ENCODE results near the gene KLHL13.
"Not testable (repeated sequence)": the region's sequence is repeated elsewhere in the genome, so short reads cannot be mapped to it uniquely, and the experiment has no call there.

Gene KLHL13

DNA sequence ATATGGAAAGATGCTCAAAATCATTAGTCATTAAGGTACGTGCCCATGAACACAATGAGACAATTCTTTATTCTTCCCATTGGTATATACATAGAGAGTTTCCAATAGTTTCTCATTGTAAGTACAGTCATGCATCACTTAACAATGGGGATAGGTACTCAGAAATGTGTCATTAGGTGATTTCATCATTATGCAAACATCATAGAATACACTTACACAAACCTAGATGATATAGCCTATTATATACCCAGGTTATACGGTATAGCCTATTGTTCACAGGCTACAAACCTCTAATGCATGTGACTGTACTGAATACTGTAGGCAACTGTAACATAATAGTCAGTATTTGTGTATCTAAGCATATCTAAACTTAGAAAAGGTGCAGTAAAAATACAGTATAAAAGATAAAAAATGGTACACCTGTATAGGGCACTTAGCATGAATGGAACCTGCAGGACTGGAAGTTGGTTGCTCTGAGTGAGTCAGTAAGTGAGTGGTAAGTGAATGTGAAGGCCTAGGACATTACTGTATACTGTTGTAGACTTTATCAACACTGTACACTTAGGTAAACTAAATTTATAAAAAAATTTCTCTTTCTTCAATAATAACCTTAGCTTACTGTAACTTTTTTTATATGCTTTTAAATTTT, 49.6 kb downstream of the KLHL13 start:
- DNase-seq, result no peak

DNA sequence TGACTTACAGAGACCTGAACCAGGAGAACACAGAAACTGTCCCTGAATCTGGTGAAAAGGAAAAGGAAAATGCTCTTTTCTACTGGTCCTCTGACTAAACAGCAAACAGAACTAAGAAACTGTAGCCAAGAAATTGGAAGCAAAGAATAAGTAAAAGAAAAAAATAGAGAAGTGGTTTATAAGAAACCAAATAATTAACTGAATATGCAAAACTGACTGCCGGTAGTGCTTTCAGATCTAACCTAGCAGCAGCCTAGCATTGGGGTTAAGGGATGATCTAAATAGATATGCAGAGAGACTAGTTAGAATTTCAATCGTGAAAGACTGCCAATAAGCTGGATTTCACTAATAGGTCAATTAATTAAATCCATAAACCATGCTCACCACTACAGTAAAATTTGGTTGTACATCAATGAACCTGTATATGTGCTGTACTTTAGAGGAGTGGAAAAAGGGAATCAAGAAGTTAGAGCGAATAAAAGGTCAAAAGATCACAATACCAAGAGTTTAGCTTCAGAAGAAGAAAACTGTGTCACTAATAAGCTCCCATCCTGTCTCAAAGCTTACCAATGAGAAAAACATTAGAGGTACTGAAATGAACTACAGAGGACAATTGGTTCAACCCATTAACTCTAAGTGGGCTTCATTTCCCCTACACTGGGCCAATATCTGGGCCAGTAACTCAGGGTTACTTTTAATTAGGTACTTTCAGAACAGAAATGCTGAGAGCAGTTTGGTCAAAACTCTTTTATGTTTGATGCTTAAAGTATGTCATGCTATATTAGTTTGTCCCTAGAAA, 53.6 kb downstream of the KLHL13 start:
- DNase-seq, result no peak

DNA sequence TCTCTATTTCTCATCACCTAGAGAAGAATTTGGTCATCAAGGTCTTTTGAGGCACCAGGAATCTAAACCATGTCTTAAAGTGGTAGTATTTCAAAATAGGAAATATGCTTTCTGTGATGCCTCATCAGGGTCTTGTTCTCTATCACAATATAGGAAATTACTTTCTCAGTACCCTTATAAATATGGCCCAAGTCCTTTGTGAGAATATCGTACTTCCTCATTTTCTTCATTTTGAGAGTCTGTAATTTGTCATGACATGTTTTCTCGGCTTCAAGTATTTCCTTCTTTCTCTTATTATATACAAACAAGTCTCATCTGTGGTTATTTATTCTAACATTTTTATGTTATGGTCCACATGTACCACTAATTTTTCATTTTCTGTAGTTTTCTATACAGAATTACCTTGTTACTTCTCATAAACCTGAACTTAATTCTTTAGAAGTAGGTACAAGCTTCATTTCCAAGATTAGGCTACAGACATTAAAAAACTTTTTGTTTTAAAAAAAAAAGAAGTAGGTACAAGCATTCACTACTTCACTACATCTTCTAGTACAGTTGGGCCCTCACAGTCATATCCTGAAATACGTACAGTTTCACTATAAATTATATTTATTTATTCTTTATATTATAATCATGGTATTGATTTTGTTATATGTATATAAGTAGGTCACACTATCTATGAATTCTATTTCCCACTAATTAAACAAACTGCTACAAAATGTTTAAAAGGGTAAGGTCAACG, 54.4 kb downstream of the KLHL13 start:
- no peak for DNase-seq

DNA sequence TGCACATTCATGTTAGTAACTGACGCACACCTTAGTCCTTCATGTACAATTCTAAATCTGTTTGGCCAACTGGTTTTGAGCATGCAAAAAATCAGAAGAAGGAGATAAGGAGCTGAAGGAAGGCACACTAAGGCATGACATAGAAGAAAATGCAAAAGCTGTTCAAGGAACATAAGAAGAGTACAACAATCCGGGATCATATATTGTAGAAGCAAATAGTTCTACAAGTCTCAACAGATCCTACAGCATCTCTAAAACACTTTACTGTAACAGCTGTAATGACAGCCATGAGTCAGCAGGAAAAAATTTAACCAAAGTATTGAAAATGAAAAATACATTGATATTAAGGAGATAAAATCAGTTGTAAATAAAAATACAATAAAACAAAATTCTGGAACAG, 57.7 kb downstream of the KLHL13 start:
- DNase-seq, result no peak

DNA sequence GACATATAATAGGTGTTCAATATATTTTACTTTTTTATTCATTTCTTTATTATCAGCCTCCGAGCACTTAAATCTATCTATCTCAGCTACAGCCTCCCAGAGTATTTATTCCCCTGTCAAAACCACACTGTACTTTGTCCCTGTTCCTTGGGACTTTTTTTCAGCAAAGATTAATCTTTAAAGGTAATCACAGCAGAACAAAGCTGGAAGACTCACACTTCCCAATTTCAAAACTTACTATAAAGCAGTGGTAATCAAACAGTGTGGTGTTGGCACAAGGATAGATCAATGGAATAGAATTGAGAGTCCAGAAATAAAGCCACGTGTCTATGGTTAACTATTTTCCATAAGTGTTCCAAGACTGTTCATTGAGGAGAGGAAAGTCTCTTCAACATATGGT, 59.7 kb downstream of the KLHL13 start:
- DNase-seq, result no peak

DNA sequence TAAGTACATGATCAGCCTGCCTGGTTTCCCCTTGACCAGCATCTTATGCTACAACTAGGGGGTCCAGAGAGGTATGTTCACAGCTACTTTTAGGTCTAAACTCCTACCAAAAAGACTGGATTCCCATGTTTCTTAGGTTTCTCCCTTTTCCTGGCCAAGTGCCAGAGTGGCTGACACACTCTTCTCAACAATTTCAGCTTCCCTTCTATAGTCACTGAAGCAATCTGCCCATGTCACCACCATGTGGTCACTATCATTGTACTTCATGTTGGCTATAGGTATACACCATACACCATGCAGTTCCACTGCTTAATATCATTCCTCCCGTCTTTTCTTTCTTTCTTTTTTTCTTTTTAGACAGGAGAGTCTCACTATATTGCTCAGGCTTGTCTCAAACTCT, 66.9 kb downstream of the KLHL13 start:
- DNase-seq, result peak; percentile 45

DNA sequence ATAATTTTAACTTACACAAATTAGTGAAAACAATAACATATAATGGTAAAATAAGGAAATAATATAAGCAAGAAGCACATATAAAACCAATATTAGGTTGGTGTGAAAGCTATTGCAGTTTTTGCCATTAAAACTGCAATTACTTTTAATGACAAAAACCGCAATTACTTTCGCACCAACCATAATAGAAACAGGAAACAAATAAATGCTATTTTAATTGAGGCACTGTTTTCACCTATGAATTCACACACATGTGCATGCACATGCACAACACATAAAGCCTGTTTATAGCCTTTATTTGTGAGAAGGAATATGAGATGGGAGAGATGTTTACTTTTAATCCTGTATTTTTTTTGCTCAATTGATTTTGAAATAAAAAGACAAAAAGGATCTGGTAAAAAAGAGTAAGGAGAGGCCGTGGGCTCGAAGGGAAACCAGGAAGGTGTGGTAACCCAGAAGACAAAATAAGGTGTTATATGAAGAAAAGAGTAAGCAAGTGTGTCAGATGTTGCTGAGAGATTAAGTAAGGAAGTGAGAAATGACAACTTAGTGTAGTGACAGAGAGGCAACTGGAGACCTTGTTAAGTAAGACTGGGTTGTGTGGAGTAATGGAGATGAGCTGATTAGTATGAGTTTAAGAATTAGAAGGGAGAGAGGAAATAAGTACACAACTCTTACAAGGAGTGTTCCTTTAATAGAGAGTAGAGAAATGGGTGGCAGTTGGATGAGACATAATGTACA, 69.0 kb downstream of the KLHL13 start:
- peak; percentile 18 for DNase-seq

DNA sequence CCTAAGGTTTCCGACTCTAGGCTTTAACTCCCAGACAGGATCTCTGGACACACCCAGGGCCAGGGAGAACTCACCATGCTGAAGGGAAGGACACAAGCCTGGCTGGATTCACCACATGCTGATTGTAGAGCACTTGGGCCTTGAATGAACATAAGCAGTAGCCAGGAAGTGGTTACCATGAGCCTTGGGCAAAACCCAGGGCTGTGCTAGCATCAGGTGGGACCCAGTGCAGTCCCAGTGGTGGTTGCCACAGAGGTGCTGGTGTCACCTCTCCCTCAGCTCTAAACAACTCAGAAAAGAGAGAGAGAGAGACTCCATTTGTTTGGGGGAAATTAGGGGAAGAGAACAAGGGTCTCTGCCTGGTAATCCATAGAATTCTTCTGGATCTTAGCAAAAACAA, 77.0 kb downstream of the KLHL13 start:
- DNase-seq, result no peak

DNA sequence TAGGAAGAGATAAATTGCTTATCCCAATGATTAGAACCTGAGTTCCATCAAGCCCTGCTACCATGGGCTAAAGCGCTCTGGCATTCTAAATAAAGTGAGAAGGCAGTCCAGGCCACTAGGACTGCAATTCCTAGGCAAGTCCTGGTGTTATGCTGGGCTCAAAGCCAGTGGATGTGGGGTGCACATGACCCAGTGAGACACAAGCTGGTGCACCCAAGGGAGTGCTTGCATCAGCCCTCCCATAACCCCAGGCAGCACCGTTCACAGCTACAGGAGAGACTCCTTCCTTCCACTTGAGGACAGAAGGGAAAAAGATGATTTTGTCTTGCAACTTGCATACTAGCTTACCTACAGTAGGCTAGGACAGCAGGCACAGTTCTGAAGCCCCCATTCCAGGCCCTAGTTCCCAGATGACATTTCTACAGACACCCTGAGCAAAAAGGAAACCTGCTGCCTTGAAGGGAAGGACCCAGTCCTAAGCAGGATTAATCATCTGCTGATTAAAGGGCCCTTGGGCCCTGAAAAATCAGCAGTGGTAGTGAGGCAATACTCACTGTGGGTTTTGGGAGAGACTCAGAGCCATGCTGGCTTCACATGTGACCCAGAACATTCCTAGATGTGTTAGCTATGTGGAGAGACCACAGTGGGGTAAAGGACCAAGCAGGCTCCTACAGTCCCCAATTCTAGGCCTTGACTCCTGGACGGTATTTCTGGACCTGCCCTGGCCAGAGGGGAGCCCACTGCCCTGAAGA, 77.8 kb downstream of the KLHL13 start:
- no peak for DNase-seq

DNA sequence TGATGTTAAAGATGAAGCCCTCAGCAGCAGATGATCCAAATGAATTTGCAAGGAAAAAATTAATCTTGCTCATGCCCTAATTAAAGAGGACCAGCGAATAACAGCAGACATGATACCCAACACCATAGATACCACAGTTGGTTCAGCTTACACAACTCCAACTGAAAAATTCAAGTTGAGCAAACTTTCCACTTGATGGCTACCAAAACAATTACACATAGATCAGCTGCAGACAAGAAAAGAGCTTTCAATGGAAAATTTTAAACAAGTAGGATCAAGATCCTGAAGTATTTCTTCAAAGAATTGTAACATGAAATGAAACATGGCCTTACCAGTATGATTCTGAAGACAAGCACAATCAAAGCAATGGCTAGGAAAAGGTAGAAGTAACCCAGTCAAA, 90.0 kb downstream of the KLHL13 start:
- no peak for DNase-seq

DNA sequence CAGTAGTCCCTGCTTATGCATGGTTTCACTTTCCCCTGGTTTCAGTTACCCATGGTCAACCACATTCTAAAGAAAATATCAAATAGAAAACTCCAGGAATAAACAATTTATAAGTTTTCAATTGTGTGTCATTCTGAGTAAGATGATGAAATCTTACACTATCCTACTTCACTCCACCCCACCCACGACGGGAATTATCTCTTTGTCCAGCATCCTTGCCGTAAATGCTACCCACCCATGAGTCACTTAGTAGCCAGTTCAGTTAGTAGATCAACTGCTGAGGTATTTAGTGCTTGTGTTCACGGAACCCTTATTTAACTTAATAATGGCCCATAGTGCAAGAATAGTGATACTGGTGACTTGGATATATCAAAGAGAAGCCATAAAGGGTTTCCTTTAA, 91.4 kb downstream of the KLHL13 start:
- DNase-seq, result no peak

DNA sequence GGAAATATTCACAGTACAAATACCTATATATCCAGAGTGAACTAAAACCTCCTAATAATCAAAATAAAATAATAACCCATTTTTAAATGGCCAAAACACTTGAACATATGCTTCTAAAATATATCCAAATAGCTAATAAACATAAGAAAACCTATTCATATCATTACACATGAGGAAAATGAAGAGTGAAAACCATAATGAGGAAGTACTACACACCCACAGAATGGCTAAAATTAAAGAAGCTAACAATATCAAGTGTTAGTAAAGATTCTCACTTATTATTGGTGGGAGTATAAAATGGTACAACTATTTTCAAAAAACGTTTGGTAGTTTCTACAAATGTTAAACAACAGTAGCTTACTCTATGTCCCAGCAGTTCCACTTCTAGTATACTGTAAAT, 92.1 kb downstream of the KLHL13 start:
- DNase-seq, result no peak

DNA sequence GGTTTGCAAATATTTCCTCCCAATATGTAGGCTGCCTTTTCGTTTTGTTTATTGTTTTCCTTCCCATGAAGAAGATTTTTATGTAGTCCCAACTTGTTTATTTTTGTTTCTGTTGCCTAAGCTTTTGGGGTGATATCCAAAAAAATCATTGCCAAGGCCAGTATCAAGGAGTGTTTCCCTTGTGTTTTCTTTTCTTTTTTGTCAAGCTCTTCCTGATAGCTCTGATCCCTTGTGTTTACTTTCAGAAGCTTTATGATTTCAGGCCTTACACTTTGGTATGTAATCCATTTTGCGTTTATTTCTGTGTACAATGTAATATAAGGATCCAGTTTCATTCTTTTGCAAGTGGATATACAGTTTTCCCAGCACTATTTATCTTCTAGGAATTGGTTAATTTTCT, 93.9 kb downstream of the KLHL13 start:
- no peak for DNase-seq

DNA sequence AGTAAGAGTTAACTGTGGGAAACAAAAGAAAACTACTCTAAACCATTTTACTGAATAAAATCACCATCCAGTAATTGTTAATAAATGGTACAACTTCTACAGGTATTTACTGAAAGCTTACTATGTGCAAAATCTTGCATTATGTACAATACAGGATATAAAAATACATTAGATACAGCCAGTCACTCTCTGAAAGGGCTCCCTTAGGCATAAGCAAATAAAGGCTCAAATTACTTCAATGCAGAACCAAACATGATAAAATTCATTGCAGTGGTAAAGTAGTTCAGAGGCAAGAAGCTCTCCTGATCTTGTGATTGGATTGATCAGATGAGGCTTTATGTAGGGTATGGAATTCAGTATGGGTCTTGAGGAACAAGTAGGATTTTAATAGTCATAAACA, 100.2 kb downstream of the KLHL13 start:
- DNase-seq, result no peak

DNA sequence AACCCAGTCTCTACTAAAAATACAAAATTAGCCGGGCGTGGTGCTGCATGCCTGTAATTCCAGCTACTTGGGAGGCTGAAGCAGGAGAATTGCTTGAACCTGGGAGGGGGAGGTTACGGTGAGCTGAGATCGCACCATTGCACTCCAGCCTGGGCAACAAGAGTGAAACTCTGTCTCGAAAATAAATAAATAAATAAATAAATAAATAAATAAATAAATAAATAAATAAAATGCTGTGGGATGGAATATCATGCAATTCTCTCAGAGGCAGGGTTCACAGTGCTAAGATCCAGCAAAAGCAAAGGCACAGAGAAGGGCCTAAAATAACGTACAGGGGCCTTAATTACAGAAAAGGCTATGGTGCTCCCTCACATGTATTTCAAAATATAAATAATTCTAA, 114.2 kb downstream of the KLHL13 start:
- not testable (repeated sequence) for DNase-seq

DNA sequence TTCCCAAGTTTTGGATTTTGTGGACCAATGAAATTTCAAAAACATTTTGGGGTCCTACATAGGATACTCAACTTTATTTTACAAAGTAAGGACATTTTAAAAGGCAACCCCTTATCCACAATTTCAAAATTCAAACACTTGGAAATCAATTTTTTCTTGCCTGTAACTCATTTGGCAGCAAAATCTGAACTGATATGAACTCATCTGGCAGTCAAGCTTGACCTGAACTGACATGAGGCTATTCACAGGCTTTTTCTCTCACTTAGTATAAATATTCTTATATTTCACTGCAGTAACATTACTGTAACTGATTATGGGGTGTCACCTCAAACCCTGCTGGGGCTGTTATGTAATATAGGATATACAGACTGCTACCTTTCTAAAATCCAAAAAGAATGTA, 116.1 kb downstream of the KLHL13 start:
- DNase-seq, result no peak

DNA sequence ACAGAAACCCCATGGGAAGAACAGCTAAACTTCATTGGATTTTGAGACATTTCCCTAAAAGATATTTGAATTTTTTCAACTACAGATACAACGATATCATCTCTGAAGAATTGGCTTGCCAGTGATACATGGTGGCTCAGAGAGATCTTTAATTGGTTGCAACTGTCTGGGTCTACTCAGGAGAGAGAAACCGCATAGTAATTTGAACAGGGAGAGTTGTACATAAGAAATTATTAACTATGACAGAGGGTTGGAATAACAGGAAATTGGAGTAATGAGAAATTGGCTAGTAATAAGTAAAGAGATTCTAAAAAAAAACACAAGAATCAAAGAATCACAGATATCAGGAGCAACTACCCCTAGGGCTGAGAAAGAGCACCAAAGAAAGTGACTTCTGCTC, 118.4 kb downstream of the KLHL13 start:
- DNase-seq, result no peak

DNA sequence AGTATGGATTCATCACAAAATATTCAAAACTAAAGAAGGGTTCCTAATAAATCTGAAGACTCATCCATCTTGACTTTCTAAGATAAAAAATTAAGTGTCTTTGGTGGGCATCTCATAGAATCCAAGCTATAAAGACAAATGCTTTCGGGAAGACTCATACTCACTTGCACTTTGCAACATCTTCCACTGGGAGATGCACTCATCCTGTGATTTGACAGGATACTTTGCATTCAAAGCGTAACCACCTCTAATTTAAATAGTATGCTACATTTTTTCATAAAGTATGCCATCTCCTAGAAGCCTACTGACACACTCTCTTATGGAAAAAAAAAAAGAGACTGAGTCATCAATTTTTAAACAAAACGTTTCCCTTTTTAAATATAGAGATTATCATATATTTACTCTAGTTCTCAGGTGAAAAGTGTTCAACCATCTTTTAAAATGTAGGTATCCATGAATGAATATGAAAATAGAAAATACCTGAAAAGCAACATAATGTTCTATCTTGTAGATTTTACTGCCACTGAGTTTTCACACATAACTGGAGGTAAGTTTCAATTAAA, 119.6 kb downstream of the KLHL13 start:
- DNase-seq, result no peak

DNA sequence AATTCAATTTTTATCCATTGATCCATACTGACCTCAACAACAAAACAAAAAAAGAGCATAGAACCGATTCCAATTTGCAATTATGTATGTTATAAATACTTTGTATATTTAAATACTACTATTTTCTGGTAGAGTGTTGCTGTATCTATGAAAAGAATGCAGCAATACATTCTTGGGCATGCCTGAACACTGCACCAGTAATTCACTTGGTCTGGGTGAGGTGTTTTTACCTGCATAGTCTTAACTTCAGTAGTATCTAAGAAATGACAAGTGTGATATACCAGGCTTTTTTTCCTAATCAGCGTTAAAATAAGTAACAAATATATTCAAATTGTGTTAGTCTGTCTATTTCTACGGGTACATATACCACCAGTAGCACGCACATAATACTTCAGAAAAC, 120.2 kb downstream of the KLHL13 start:
- DNase-seq, result no peak

DNA sequence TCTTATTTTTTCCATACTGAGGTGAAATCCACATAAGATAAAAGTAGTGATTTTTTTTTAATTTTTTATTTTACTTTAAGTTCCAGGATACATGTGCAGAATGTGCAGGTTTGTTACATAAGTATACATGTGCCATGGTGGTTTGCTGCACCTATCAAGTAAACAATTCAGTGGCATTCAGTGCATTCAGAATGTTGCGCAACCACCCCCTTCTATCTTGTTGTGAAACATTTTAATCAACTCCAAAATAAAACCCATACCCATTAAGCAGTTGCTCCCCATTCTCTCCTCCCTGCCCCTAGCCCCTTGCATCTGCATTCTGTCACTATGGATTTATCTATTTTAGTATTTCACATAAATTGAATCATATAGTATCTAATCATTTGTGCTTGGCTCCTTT, 121.2 kb downstream of the KLHL13 start:
- no peak for DNase-seq

DNA sequence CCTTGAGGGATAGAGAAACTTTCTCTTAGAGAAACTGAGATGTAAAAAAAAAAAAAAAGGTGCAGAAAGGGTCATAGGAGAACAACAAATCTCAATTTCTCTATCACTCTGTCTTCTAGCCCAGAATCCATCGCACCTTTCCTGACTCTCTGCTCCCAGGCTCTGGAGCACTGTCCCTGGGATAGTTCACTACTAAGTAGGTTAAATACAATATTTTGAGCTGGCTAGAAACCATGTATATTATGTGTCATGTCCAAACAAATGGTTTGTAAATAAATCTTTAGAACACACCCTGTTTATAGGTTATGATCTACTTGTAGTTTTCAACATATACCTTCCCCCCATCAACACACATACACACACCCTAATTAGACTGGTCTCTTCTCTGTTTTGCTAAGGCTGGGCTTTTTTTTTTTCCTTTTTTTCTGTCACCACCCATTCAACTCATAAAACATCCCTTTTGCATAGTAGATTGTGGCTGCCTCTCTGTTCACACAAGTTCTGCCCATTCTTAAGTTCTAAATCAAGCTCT, 124.4 kb downstream of the KLHL13 start:
- DNase-seq, result no peak

DNA sequence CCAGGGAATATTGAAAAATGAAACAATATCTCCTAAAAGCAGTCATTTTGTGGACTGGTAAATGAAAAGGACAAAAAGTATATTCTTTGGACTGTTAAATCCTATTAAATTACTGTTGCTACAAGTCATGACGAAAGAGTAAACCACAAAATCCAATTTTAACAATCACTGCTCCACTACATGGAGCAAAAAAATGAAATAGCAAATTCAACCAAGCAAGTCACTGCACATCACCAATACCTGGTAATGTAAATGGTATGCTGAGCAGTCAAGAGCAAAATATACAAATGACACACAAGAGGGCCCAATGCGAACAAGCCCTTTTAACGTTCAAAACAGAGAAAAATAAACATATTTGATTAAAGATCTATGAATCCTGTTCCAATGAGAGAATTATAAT, 126.2 kb downstream of the KLHL13 start:
- DNase-seq, result no peak

All from hematopoietic multipotent progenitor cell treated with erythropoietin and hydrocortisone succinate and interleukin-3 and kit ligand, for 6 days (in vitro differentiated cells).